Glutamatergic neuron (in vitro differentiated cells): ENCODE data around the gene FALEC. TPM values are rescaled to one million over a fixed set of nuclear protein-coding genes. Genes with fewer than 3 reads are reported as not detected.

Experiments
- DNase-seq: peaks from one replicate; pipeline ENCODE4 v3.0.0; 2022
- H3K27ac Mint-ChIP-seq: one replicate; pipeline ENCODE4 v1.8.0; 2020; ENCODE audit warnings: mild to moderate bottlenecking, mixed read lengths, inconsistent platforms; ENCODE audit not compliant: unreplicated experiment
- H3K27me3 Mint-ChIP-seq: one replicate; pipeline ENCODE4 v1.8.0; 2020; ENCODE audit warnings: mild to moderate bottlenecking, moderate library complexity, mixed read lengths, inconsistent platforms; ENCODE audit not compliant: unreplicated experiment
- H3K36me3 Mint-ChIP-seq: one replicate; pipeline ENCODE4 v1.8.0; 2020; ENCODE audit warnings: mild to moderate bottlenecking, mixed read lengths, inconsistent platforms; ENCODE audit not compliant: unreplicated experiment
- H3K4me1 Mint-ChIP-seq: one replicate; pipeline ENCODE4 v1.8.0; 2020; ENCODE audit warnings: mild to moderate bottlenecking, low read depth, mixed read lengths, inconsistent platforms; ENCODE audit not compliant: unreplicated experiment
- H3K4me3 Mint-ChIP-seq: one replicate; pipeline ENCODE4 v1.8.0; 2020; ENCODE audit warnings: mild to moderate bottlenecking, mixed read lengths, inconsistent platforms; ENCODE audit not compliant: unreplicated experiment
- H3K9me3 Mint-ChIP-seq: one replicate; pipeline ENCODE4 v1.8.0; 2020; ENCODE audit warnings: mild to moderate bottlenecking, moderate library complexity, mixed read lengths, inconsistent platforms; ENCODE audit not compliant: unreplicated experiment
- CTCF ChIP-seq: fragments of 200-600 bp; sonication (generic); IDR thresholded peaks from one replicate; pipeline ENCODE4 v1.5.0; 2021; ENCODE audit not compliant: partially characterized antibody, unreplicated experiment
- total RNA-seq: library from RNA; stranded (reverse); fragmentation: NEBNext Ultra II Directional; extraction: Animal tissue kit (Norgen Biotek cat#: 25700); gene quantifications from one replicate; pipeline ENCODE4 v1.2.1, GENCODE V29; 2021; ENCODE audit not compliant: unreplicated experiment

The FALEC gene
- total RNA-seq, 1 donor from 2014 or later = not detected

DNA sequence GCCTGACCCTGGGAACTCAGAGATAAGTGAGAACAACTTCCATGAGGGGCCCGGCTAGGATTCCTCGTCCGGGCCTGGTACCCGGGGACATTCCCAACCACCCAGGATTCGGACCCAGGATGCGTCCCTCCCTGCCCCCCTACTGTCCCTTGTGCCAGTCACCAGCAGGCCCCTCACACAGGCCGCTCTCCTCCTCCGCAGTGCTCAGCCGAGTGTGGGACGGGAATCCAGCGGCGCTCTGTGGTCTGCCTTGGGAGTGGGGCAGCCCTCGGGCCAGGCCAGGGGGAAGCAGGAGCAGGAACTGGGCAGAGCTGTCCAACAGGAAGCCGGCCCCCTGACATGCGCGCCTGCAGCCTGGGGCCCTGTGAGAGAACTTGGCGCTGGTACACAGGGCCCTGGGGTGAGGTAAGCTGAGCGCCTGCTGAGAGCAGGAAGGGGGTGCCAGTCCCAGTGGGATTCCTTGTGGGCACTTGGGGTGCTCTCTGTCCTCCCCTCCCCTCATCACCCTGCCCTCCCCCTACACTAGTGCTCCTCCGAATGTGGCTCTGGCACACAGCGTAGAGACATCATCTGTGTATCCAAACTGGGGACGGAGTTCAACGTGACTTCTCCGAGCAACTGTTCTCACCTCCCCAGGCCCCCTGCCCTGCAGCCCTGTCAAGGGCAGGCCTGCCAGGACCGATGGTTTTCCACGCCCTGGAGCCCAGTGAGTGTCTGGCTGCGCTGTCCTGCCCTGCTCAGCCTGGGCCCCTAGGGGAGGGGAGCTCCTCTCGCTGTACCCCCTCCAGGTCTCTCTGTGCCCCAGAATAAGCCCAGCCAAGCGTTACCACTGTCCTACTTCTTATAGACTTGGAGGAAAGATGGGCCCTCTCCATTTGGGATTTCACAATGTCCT lies 43.5 kb downstream of the FALEC start:
- H3K27ac Mint-ChIP-seq = no peak overlapping the region
- H3K9me3 Mint-ChIP-seq = peaks cover 11% of the 10 kb centered on the region
- peak; percentile 20 for DNase-seq
- H3K4me1 Mint-ChIP-seq = peaks cover 21% of the 10 kb centered on the region
- no peaks in the 10 kb centered on the region for H3K36me3 Mint-ChIP-seq
- no peak overlapping the region for H3K4me3 Mint-ChIP-seq
- peaks cover 10% of the 10 kb centered on the region for H3K27me3 Mint-ChIP-seq
- no peak for TF ChIP-seq CTCF

- H3K27me3 Mint-ChIP-seq = peaks cover 10% of the 10 kb centered on the region
- no peak overlapping the region for H3K27ac Mint-ChIP-seq
- peaks cover 11% of the 10 kb centered on the region for H3K9me3 Mint-ChIP-seq
- H3K4me3 Mint-ChIP-seq = no peak overlapping the region
- H3K36me3 Mint-ChIP-seq = no peaks in the 10 kb centered on the region
- peaks cover 23% of the 10 kb centered on the region for H3K4me1 Mint-ChIP-seq
- no peak for DNase-seq
- TF ChIP-seq CTCF = no peak
Measured at GRCh38 chr1:150559656-150560010, 44.1 kb downstream of the FALEC start.

DNA sequence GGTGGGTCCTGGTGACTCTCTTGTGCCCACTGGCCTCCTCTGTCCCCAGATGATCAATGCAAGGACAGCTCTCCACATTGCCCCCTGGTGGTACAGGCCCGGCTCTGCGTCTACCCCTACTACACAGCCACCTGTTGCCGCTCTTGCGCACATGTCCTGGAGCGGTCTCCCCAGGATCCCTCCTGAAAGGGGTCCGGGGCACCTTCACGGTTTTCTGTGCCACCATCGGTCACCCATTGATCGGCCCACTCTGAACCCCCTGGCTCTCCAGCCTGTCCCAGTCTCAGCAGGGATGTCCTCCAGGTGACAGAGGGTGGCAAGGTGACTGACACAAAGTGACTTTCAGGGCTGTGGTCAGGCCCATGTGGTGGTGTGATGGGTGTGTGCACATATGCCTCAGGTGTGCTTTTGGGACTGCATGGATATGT lies 44.5 kb downstream of the FALEC start:
- no peaks in the 10 kb centered on the region for H3K36me3 Mint-ChIP-seq
- peaks cover 13% of the 10 kb centered on the region for H3K27me3 Mint-ChIP-seq
- peak overlapping the region; percentile 34 for H3K4me3 Mint-ChIP-seq
- peaks cover 11% of the 10 kb centered on the region for H3K9me3 Mint-ChIP-seq
- peak; percentile 89 for TF ChIP-seq CTCF
- peaks cover 27% of the 10 kb centered on the region for H3K4me1 Mint-ChIP-seq
- no peak overlapping the region for H3K27ac Mint-ChIP-seq
- peak; percentile 74 for DNase-seq

GRCh38 chr1:150560576-150561253 lies 45.2 kb downstream of the FALEC start:
- H3K27me3 Mint-ChIP-seq = peaks cover 11% of the 10 kb centered on the region
- DNase-seq = peak; percentile 94
- H3K27ac Mint-ChIP-seq = peak overlapping the region; percentile 84
- no peaks in the 10 kb centered on the region for H3K36me3 Mint-ChIP-seq
- H3K4me3 Mint-ChIP-seq = peak overlapping the region; percentile 99
- TF ChIP-seq CTCF = peak; percentile 76
- peaks cover 24% of the 10 kb centered on the region for H3K4me1 Mint-ChIP-seq
- H3K9me3 Mint-ChIP-seq = peaks cover 11% of the 10 kb centered on the region
